Effector CD4-positive, alpha-beta T cell (primary cell): ENCODE results near the gene ZC3H7A.
A peak's percentile ranks its signal among the peaks of the same experiment; 100 is the strongest.

Source experiments
- DNase-seq: peaks from one replicate; pipeline ENCODE4 v3.0.0-alpha.2; 2020

Gene ZC3H7A

GRCh38 chr16:11768849-11769248 is 28.2 kb downstream of the ZC3H7A start:
- DNase-seq, result no peak

- no peak for DNase-seq
Measured at GRCh38 chr16:11762431-11762830, 34.6 kb downstream of the ZC3H7A start.

- DNase-seq, result no peak
Measured at GRCh38 chr16:11759997-11760396, 37.1 kb downstream of the ZC3H7A start.

- no peak for DNase-seq
Measured at GRCh38 chr16:11759163-11759834, 37.8 kb downstream of the ZC3H7A start.

- no peak for DNase-seq
Measured at GRCh38 chr16:11757671-11758545, 39.1 kb downstream of the ZC3H7A start.

- no peak for DNase-seq
Measured at GRCh38 chr16:11756248-11756647, 40.8 kb downstream of the ZC3H7A start.

- no peak for DNase-seq
Measured at GRCh38 chr16:11755022-11755760, 41.9 kb downstream of the ZC3H7A start.

- no peak for DNase-seq
Measured at GRCh38 chr16:11752856-11753255, 44.2 kb downstream of the ZC3H7A start.

- DNase-seq, result no peak
Measured at GRCh38 chr16:11750056-11750455, 47.0 kb downstream of the ZC3H7A start.

- no peak for DNase-seq
Measured at GRCh38 chr16:11748404-11749254, 48.4 kb downstream of the ZC3H7A start.

GRCh38 chr16:11747949-11748403 is 49.1 kb downstream of the ZC3H7A start:
- no peak for DNase-seq

- no peak for DNase-seq
Measured at GRCh38 chr16:11744075-11744470, 53.0 kb downstream of the ZC3H7A start.

- DNase-seq, result peak; percentile 5
Measured at GRCh38 chr16:11743308-11744074, 53.6 kb downstream of the ZC3H7A start.

GRCh38 chr16:11742536-11743307 is 54.3 kb downstream of the ZC3H7A start, which contains the start of gene TXNDC11:
Gene TXNDC11, minus strand, starts transcription at chr16:11742857. Its CDS starts 127 bp downstream, at chr16:11742730.
- DNase-seq, result peak; percentile 99

GRCh38 chr16:11742093-11742535 is 54.9 kb downstream of the ZC3H7A start:
- peak; percentile 22 for DNase-seq

- DNase-seq, result no peak
Measured at GRCh38 chr16:11740567-11740966, 56.5 kb downstream of the ZC3H7A start.

GRCh38 chr16:11738742-11739544 is 58.1 kb downstream of the ZC3H7A start:
- DNase-seq, result no peak

- no peak for DNase-seq
Measured at GRCh38 chr16:11737713-11738112, 59.3 kb downstream of the ZC3H7A start.

GRCh38 chr16:11736903-11737302 is 60.2 kb downstream of the ZC3H7A start:
- no peak for DNase-seq

GRCh38 chr16:11735787-11736186 is 61.3 kb downstream of the ZC3H7A start:
- no peak for DNase-seq
